HG03432 (cell line): ENCODE measurements around the gene GOLGA6L26.
"Not testable (repeated sequence)": the region's sequence is repeated elsewhere in the genome, so short reads cannot be mapped to it uniquely, and the experiment has no call there.

ENCODE experiments used
- ATAC-seq: cut with Tn5 transposase; IDR thresholded peaks from one replicate; pipeline ENCODE4 v1.9.1; 2021; ENCODE audit warnings: mild to moderate bottlenecking, moderate library complexity; ENCODE audit not compliant: unreplicated experiment

The GOLGA6L26 gene, protein sequence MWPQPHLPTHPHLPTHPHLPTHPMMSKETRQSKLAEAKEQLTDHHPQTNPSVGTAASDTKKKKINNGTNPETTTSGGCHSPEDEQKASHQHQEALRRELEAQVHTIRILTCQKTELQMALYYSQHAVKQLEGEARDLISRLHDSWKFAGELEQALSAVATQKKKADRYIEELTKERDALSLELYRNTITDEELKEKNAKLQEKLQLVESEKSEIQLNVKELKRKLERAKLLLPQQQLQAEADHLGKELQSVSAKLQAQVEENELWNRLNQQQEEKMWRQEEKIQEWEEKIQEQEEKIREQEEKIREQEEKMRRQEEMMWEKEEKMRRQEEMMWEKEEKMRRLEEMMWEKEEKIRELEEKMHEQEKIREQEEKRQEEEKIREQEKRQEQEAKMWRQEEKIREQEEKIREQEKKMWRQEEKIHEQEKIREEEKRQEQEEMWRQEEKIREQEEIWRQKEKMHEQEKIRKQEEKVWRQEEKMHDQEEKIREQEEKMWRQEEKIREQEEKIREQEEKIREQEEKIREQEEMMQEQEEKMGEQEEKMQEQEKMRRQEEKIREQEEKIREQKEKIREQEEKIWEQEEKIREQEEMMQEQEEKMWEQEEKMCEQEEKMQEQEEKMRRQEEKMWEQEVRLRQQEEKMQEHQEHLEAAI

DNA sequence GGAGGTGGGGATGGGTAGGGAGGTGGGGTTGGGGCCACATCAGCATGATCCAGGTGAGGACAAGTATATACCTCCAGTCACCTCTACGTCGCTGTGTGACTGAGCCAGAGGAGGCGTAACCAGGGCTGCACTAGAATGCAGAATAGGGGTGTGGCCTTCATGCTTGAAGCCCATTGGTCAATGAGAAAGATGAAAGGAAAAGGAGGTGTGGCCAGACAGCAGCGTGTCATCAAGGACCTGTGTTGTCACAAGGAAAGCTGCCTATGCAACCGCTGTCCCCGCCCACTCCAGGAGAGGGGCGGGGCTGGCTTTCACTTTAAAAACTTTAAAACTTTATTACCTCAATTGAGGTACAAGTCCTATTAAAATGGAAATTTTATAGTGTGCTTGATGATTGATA lies at the start of gene GOLGA6L26:
Gene GOLGA6L26, minus strand, starts transcription at position 101 of the 400 bp plus-strand sequence. Its CDS starts 61 bp downstream, at position 40.
- ATAC-seq: not testable (repeated sequence)

DNA sequence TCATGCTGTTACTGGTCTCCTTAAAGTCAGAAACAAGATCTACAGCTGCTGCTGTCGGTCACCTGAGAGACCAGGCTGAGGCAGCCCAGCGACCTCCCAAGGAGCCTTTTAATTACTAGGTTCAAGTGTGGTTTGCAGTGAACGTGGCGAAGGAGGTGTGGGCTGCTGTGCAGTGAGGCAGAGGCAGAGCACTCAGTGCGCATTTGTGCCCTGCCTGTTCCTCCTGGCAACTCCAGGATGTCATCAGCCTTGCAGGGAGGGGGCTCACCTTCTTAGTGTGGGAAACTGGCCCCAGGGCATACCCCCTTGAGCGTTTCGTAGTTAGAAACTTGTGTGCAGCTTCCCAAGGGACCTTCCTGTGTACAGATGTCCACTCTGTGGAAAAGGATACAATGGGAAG lies 47.2 kb upstream of the GOLGA6L26 start:
- not testable (repeated sequence) for ATAC-seq

DNA sequence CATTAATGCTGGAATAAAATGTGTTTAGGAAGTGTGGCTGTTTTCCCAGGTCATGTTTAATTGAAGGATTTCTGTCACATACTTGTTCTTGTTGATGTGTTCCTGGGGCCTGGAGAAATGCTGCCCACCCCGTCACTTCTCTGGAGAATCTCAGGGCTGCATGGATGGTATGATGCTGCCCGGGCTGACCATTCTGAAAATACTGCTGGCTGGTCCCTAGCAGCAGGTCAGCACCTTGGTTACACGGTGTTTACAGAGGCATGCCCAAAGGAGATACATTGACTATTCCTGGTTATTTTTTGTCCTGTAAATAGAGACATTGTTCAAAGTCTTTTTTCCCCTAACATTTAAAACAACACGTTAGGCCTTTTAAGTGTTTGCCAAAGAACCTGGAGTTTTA lies 46.7 kb upstream of the GOLGA6L26 start:
- ATAC-seq: not testable (repeated sequence)

DNA sequence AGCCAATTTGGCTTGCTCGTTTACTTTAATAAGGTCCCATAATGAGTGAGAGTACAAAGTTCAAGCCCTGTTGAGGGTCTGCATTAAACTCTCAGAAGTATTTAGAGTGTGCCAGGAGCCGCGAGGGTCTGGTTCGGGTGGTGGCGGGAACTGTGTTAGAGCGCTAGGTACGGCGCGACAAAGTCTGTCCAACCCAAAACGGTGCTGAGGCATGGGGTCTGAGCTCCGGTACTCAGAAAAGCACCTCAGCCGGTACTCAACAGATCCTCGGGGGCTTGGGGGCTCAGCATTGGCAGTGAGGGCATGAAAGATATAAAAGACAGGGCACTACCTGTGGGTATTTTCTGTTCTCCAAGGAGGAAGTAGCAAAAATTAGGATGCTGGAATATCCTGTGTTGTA lies 45.0 kb upstream of the GOLGA6L26 start:
- ATAC-seq: not testable (repeated sequence)

DNA sequence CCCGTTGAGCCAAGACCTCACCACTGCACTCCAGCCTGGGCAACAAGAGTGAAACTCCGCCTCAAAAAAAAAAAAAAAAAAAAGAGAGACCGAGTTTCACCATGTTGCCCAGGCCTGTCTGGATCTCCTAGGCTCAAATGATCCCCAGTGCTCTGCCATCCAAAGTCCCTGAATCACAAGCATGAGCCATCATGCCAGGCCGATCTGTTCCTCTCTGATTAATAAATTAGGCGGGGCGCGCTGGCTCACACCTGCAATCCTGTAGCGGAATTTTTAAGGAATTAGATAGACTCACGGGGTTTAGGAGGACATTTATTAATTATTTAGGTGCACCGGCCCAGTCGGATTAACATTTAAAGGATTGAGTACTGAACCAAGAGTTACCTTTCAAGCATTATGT lies 40.2 kb upstream of the GOLGA6L26 start:
- not testable (repeated sequence) for ATAC-seq

DNA sequence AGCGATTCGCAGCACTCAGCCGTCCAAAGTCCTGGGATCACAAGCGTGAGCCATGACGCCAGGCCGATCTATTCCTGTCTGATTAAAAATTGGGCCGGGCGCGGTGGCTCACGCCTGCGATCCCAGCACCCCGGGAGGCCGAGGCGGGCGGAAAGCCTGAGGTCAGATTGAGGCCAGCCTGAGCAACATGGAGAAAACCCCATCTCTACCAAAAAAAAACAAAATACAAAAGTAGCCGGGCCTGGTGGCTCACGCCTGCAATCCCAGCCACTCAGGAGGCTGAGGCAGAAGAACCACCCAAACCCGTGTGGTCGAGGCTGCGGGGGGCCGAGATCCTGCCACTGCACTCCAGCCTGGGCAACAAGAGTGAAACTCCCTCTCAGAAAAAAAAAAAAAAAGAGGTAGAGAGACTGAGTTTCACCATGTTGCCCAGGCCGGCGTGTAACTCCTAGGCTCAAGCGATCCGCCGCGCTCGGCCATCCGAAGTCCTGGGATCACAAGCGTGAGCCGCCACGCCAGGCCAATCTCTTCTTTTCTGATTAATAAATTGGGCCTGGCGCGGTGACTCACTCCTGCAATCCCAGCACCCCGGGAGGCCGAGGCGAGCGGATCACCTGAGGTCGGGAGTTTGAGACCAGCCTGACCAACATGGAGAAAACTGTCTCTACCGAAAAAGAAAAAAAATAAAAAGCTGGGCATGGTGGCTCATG lies 39.0 kb upstream of the GOLGA6L26 start:
- not testable (repeated sequence) for ATAC-seq

DNA sequence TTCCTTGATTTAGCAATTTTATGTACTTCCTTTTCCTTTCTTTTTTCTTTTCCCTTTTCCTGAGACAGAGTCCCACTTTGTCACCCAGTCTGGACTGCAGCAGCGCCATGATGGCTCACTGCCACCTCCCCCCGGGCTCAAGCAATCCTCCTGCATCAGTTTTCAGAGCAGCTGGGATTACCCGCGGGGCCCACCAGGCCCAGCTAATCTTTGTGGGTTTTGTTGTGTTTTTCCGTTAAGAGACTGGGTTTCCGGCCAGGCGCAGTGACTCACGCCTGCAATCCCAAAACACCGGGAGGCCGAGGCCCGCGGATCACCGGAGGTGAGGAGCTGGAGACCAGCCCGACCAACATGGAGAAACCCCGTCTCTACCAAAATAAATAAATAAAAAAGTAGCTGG lies 38.3 kb upstream of the GOLGA6L26 start:
- ATAC-seq: no peak

DNA sequence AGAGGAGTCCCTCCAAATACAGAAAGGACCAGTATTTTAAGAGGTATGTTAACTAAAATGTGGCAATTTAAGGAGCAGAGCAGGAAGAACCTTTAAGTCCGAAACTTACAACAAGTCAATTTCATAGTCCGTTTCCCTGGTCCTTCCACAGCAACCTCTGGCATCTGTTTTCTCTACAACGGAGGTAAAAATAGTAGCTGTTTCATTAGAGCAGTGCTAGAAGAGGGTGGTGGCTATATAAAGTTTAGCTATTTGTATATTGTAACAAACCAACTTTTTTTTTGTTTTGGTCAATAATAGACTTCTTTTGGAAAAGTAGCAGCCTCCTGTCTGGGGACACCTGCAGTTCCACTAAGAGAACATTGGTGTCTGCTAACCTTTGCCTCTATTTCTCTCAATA lies 37.9 kb upstream of the GOLGA6L26 start:
- ATAC-seq: not testable (repeated sequence)

DNA sequence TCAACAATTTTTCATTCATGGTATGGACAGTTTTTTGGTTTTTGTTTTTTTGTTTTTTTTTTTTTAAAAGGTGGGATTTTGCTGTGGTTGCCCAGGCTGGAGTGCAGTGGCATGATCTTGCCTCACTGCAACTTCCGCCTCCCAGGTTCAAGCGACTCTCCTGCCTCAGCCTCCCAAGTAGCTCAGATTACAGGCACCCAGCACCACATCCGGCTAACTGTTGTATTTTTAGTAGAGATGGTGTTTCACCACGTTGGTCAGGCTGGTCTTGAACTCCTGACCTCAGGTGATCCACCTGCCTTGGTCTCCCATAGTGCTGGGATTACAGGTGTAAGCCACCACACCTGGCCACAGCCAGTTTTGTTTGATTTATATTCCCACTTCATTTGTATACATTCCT lies 37.1 kb upstream of the GOLGA6L26 start:
- ATAC-seq: not testable (repeated sequence)

DNA sequence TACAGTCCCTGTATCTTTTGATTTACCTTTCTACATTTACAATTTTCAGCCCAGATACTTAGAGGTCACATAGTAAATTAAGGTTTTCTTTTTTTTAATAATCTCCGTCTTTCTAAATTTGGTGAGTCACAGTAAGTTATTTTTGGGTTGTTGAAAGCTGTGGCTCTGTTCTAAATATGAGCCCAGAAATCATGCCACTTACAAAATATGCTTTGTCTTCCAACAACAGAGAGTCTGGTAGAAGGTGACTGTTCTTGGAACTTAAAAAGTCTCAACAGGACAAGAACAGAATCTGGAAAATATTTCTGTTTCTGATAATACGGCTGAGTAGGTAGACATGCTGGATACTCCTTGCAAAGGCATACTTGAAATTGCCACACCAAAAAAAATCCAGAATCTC lies 36.6 kb upstream of the GOLGA6L26 start:
- no peak for ATAC-seq

DNA sequence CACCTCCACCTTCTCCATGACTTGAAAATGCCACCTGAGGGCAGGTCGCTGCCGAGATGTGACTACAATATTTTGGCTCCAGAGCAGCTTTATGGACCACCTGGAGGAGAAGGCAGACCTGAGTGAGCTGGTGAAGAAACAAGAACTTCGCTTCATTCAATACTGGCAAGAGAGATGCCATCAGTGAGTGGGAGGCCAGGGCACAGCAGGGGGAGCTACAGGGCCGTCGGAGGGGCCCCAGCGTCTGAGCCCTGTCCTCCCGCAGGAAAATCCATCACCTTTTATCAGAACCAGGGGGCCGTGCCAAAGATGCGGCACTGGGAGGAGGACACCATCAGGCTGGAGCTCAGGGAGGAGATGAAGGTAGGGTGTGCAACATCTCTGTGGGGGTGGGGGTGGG lies 30.3 kb upstream of the GOLGA6L26 start:
- ATAC-seq: not testable (repeated sequence)

DNA sequence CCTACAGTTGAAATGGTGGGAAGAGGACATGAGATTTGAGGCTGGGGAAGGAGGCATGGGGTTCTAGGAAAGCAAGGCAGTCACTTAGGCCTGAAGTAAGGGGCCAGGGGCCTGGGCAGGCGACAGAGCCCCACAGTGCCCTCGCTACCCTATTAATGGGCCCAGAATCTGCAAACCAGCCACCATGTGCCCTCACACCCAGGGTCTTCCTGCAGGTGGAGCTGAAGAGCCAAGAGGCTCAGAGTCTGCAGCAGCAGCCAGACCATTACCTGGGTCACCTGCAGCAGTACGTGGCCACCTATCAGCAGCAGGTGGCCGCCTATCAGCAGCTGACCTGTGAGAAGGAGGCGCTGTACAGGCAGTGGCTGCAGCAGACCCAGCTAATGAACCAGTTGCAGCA lies 28.6 kb upstream of the GOLGA6L26 start:
- not testable (repeated sequence) for ATAC-seq

DNA sequence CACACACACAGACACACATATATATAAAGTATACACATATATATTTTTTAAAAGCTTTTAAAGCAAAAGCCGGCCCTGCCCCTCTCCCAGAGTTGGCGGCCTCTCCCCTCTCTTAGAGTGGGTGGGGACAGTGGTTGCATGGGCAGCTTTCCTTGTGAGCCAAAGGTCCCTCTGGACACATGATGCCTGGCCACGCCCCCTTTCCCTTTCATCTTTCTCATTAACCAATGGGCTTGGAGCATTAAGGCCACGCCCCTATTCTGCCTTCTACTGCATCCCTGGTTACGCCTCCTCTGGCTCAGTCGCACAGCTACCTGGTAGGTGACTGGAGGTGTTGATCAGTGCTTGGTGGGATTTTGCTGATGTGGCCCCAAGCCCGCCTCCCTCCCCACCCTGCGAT lies 20.5 kb upstream of the GOLGA6L26 start, which contains the start of gene GOLGA8S:
Gene GOLGA8S, plus strand, starts transcription at position 301 of the 400 bp plus-strand sequence. Its CDS starts 62 bp downstream, at position 363.
- ATAC-seq: not testable (repeated sequence)

DNA sequence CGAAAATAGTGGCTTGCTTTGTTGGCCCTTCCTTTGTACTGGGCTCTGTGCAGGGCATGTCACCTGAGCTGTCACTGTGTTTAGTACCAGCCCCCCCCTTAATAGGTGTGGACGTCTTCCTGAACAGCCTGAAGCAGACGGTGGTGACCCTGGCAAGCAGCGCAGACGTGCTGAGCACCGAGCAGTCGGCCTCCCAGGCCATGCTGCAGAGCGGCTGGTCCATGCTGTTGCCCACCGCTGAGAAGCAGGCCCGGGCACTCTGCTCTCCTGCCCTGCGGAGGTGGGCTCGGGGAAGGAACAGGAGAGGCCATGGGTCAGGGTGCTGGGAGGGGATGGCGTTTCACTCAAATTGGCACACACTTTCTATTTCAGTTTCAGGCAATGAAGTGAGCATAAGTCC lies 22.8 kb downstream of the GOLGA6L26 start:
- ATAC-seq: not testable (repeated sequence)

DNA sequence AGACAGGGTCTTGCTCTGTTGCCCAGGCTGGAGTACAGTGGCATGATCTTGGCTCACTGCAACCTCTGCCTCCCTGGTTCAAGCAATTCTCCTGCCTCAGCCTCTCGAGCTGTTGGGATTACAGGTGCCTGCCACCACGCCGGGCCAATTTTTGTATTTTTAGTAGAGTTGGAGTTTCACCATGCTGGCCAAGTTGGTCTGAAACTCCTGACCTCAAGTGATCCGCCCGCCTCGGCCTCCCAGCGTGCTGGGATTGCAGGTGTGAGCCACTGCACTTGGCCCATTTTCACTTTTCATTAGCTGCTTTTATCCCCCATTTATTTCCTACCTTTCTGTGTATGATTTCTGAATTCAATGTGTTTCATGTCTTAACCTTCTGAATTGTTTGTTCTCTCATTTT lies 28.1 kb downstream of the GOLGA6L26 start:
- not testable (repeated sequence) for ATAC-seq

DNA sequence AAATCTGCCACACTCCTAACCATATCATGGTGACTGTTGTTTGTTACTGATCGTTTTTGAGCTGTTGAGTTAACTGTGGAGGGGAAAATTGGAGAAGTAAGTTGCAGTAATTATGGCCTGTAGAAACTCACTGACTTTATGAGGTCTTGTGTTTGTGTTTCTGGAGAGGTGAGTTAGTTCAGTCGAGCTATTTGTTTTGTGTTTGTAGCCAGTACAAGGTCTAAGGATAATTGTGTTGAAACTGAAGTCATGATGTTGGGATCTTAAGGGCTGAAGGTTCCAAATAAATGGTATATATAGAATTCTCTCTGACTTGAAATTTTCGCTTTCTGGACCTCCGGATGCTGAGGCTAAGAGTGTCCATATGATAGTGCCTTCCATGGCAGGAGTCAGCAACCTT lies 29.2 kb downstream of the GOLGA6L26 start:
- not testable (repeated sequence) for ATAC-seq

DNA sequence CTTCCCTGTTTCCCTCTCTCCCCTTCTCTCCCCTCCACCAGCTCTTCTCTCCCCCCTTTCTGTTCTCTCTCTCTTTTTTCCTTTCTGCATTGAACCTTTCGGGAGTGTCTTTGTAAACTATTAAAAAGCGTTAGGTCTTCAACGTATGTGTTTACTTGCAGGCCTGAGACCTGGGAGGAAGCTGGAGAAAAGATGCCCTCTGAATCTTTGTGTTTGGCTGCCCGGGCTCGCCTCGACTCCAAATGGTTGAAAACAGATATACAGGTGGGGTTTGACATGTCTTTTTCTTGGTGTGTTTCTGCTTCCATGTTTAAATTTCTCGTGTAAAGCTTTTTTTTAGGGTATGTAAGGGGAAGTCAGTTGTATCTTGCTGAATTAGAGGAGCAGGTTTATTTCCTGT lies 29.7 kb downstream of the GOLGA6L26 start:
- ATAC-seq: not testable (repeated sequence)

DNA sequence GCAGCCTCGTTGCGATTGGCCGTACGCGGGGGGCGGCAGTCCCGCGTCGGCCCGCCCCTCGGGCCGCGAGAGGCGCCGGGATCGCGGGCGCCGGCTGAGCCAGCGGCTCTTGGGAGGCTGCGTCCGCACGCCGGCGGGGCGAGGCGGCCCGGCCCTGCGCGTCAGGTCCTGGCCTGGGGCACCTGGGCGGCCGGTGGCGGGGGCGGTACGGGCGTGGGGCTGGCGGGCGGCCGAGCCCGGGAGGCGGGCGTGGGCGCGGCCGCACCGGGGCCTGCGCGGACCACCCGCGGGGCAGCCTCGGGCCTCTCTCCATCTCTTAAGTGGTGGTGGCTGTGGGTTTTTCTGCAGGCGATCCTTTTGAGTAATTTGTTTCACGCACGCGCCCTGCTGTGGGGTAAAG lies 30.3 kb downstream of the GOLGA6L26 start:
- not testable (repeated sequence) for ATAC-seq

DNA sequence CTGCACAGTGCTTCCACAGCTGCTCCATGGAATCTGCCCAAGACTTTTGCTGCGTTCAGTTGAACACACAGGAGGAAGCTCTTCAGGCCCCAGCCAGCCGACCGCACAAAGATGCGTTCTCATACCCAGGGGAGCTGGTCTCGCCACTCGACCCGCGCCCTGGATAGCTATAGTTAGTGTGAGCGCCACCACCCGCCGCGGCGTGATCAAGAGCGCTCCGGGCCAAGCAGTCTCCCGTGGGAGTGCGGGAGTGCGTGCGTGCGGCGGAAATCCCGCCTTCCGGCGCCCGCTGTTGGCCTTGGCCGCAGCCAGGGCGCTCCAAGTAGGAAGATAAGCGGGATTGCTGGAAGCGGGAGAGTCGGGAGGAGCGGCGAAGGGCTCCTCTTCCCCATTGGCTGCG lies 30.8 kb downstream of the GOLGA6L26 start:
- ATAC-seq: not testable (repeated sequence)
